HG02763 (cell line): ENCODE measurements around the gene CALML5.

ENCODE experiments used
- ATAC-seq: cut with Tn5 transposase; IDR thresholded peaks from one replicate; pipeline ENCODE4 v1.9.1; 2021; ENCODE audit warnings: mild to moderate bottlenecking, moderate library complexity; ENCODE audit not compliant: unreplicated experiment

Gene CALML5

GRCh38 chr10:5518143-5518542 lies 18.8 kb upstream of the CALML5 start:
- no peak for ATAC-seq

- no peak for ATAC-seq
Measured at GRCh38 chr10:5517546-5517945, 18.2 kb upstream of the CALML5 start.

- ATAC-seq: no peak
Measured at GRCh38 chr10:5515948-5516761, 16.8 kb upstream of the CALML5 start.

GRCh38 chr10:5514226-5514850 lies 15.0 kb upstream of the CALML5 start:
- ATAC-seq: no peak

- ATAC-seq: no peak
Measured at GRCh38 chr10:5512881-5513612, 13.7 kb upstream of the CALML5 start.

- ATAC-seq: no peak
Measured at GRCh38 chr10:5512331-5512730, 13.0 kb upstream of the CALML5 start.

- no peak for ATAC-seq
Measured at GRCh38 chr10:5511885-5512280, 12.5 kb upstream of the CALML5 start.

GRCh38 chr10:5511231-5511884 lies 12.0 kb upstream of the CALML5 start:
- ATAC-seq: no peak

GRCh38 chr10:5510281-5511072 lies 11.1 kb upstream of the CALML5 start:
- ATAC-seq: no peak

- ATAC-seq: no peak
Measured at GRCh38 chr10:5509691-5510090, 10.3 kb upstream of the CALML5 start.

- ATAC-seq: no peak
Measured at GRCh38 chr10:5509236-5509635, 9.9 kb upstream of the CALML5 start.

- ATAC-seq: no peak
Measured at GRCh38 chr10:5508786-5509185, 9.4 kb upstream of the CALML5 start.

GRCh38 chr10:5508161-5508604 lies 8.8 kb upstream of the CALML5 start:
- no peak for ATAC-seq

GRCh38 chr10:5507649-5508131 lies 8.3 kb upstream of the CALML5 start:
- ATAC-seq: no peak

- ATAC-seq: no peak
Measured at GRCh38 chr10:5506751-5507648, 7.6 kb upstream of the CALML5 start.

GRCh38 chr10:5506246-5506645 lies 6.9 kb upstream of the CALML5 start:
- no peak for ATAC-seq

GRCh38 chr10:5504146-5505072 lies 5.0 kb upstream of the CALML5 start:
- no peak for ATAC-seq

- ATAC-seq: no peak
Measured at GRCh38 chr10:5503477-5503835, 4.1 kb upstream of the CALML5 start.
